ENCODE measurements around the gene EXOG.
A peak's percentile ranks its signal among the peaks of the same experiment; 100 is the strongest.

Gene EXOG, protein sequence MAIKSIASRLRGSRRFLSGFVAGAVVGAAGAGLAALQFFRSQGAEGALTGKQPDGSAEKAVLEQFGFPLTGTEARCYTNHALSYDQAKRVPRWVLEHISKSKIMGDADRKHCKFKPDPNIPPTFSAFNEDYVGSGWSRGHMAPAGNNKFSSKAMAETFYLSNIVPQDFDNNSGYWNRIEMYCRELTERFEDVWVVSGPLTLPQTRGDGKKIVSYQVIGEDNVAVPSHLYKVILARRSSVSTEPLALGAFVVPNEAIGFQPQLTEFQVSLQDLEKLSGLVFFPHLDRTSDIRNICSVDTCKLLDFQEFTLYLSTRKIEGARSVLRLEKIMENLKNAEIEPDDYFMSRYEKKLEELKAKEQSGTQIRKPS

DNA sequence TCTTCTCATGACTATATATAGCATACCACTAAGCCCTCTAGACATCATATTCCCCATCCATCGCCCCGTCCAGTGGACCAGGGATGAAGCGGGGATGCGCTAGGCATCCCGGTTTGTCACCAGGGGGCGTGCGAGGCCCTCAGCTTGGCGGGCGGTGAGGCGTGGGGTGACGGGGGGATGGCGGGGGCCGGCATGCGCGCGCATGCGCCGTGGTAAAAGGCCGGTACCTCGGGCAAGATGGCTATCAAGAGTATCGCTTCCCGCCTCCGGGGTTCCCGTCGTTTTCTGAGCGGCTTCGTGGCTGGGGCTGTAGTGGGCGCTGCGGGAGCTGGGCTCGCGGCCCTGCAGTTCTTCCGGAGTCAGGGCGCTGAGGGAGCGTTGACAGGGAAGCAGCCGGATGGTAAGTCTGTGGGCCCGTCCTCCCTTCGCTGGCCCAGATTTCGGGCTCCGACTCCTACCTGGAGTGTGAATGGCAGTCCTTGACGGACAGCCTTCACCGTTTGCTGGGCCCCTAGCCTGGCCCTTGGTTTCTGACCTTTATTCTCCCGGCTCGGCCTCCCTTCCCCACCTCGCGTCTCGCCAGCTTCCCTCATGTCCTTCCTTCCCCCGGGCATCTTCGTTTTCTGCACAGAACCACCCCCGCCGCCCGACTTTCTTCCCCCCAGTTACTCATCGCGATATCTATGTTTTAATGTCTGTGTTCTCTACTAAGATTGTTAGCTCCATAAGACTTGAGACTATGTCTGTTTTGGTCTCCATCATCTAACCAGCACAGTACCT lies at the start of gene EXOG:
TSS of gene EXOG (plus strand) at position 210 of the 780 bp plus-strand sequence. CDS start at position 238, 28 bp downstream.
- peak; percentile 91 for DNase-seq (ENCODE audit: low read depth)

DNA sequence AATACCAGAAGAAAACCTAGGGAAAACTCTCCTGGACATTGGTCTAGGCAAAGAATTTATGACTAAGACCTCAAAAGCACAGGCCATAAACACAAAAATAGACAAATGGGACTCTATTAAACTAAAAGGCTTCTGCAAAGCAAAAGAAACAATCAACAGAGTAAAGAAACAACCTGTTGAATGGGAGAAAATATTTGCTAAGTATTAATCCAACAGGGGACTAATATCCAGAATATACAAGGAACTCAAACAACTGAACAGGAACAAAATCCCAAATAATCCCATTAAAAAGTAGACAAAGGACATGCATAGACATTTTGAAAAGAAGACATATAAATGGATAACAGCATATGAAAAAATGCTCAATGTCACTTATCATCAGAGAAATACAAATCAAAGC lies 49.3 kb upstream of the EXOG start:
- no peak for DNase-seq (ENCODE audit: low read depth)

DNA sequence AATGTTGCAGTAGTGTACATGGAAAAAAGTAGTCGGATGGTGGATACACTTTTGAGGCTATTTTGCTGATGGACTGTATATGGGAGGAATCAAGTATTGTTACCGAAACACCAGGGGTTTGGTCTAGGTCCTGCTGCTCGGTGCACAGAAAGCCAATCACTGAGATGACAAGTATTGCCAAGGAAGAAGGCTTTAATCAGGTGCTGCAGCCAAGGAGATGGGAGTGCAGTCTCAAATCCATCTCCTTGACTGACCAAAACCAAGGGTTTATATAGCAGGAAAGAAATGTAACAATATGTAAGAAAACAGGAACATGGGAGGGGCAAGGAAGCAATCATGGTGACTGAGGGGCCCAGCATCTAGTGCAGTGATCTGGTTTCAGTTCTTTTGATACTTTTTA lies 45.3 kb upstream of the EXOG start:
- no peak for DNase-seq (ENCODE audit: low read depth)

DNA sequence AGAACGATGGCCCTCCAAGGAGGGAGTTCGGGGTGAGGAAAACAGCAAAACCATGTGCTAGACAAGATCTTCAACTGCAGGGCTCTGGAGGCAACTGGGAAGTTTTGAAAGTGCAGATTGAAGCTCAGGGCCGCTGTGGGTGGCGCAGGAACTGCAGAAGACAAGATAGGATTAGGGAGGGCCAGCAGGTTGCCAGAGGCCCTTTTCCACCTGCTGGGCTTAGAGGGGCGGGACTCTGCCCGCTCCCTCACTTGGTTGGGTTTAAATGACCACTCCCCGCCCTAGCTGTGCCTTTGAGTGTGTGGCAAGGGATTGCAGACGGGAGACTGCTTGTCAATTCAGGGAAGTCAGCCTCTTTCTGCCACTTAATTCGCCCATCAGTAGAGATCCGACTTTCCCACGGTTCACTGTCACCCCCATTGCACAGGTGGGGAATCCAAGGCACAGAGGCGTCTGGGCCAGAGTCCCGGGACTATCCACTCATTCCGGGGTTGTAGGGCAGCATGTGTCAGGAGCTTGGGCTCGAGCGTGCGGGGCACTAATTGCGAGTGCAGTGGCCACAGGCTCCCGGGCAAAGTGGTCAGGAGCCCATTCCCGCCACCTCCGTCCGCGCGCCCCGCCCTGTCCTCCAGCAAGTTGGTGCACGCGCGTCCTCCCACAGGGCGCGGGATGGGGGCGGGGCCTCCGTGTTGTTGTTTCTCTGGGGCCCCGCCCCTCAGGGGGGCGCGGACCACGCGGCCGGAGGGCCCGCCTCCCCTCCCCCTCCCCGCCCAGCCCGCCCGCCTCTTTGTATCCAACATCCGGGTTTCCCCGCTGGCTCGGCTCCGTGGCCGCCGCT lies 42.8 kb upstream of the EXOG start, which contains the start of gene ACVR2B:
TSS of gene ACVR2B (plus strand) at position 816 of the 838 bp plus-strand sequence. CDS start 433 bp downstream, outside the sequence.
- DNase-seq (ENCODE audit: low read depth), result peak; percentile 82

DNA sequence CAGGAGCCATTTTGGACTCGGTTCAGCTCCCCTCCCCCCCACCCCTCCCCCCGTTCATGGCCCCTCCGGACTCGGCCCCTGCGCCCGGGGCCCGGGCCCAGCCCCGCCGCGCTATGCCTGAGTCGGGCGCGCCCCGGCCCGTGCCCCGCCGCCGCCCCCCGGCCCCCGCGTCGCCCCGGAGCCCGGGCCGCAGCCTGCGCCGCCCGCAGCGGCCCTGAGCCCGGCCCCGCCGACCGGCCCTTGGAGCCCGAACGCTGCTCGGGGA lies 42.3 kb upstream of the EXOG start:
- no peak for DNase-seq (ENCODE audit: low read depth)

DNA sequence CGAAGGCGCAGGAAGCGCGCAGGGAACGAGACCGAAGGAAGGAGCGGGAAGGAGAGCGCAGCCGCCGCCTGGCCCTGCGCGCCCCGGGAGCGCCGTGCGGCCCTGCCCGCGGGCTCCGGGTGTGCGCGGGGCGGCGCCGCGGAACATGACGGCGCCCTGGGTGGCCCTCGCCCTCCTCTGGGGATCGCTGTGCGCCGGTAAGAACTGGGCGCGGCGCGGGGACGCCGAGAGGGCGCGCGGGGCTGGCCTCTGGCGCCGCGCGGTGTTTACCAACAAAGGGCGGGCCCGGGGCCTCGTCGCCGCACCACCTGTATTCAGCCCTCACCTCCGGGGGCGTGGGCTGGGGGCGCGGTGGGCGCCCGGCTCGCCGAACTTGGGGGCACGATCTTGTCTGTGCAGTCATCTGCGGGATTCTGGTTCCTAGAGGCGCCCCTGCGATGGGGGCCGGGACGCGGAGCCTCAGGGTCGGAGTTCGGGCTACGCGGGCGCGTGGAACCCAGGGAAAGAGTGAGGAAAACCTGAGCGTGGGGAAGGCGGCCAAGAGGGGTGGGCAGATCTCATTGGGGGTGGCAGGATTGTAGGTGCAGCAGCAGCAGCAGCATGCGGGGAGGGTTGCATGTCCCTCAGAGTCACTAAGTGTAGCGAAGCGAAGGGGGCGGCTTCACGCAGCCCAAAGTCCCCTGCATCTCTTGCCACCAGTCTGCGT lies 41.8 kb upstream of the EXOG start:
- DNase-seq (ENCODE audit: low read depth), result peak; percentile 45

DNA sequence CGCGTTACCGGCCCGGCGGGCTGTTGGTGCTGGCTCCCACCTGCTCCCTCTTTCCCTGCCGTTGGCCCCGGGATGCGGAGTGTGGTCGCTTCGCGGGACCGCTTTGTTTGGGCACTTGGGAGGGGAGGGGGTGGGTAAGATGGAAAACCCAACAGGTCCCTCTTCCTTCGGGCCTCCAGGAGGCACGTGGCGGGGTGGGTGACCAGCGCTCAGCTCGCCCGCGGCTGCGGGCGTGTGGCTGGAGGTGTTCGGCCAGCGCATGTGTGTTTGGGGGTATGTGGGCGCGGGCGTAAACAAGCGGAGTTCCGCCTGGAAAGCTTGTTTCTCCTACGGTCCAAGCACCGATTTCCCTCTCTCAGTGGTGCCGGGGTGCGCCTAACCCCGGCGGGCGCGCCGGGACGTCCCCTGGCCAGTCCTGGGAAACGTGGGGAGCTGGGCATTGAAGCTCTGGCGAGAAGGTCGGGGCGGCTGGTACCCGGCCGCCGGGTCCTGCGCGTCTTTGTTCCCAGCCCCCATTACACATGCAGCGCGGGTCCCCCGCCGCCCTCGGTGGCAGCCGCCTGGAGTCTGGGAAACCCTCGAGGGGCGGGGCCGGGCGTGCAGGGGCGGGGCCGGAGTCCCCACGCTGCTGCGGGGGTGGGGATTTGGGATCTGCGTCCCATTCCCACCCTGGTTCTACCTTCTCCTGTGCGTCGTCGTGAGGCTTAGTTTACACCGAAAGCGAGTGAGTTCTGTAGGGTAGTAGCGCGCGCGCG lies 41.1 kb upstream of the EXOG start:
- DNase-seq (ENCODE audit: low read depth), result peak; percentile 63

DNA sequence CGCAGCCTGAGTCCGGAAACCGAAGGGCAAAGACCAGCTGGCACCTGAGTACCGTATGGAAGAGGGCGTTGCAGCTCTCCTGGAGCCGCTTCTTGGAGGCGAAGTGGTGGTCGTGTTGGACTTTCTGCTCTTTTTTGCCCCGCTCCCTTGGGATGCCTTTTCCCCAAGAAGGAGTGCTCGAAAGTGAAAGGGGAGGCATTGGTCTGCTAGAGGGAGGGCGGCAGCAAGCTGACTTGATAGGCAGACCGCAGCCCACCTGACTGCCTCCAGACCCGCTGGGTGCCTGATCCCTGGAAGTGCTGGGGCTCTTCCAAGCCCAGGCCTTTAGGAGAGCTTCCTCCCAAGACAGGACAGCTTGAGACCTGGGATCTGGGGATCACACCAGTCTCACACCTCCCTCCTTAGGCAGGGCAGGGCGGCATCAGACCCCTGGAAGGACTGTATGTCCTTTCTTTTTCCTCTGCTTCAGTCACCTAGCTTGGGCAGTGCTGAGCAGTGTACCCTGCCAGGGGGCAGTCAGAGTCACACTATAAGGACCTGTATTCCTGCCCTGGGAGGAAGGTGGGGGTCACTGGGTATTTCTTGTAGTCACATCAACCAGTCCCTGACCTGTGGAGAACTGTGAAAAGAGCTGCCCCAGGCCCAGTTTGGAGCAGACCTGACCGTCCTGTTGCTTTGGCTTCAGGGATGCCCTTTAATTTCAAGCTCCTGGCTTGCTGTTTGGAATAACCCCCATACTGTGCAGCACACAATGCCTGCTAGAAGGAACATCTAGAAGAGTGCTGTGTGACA lies 40.3 kb upstream of the EXOG start:
- DNase-seq (ENCODE audit: low read depth), result no peak

DNA sequence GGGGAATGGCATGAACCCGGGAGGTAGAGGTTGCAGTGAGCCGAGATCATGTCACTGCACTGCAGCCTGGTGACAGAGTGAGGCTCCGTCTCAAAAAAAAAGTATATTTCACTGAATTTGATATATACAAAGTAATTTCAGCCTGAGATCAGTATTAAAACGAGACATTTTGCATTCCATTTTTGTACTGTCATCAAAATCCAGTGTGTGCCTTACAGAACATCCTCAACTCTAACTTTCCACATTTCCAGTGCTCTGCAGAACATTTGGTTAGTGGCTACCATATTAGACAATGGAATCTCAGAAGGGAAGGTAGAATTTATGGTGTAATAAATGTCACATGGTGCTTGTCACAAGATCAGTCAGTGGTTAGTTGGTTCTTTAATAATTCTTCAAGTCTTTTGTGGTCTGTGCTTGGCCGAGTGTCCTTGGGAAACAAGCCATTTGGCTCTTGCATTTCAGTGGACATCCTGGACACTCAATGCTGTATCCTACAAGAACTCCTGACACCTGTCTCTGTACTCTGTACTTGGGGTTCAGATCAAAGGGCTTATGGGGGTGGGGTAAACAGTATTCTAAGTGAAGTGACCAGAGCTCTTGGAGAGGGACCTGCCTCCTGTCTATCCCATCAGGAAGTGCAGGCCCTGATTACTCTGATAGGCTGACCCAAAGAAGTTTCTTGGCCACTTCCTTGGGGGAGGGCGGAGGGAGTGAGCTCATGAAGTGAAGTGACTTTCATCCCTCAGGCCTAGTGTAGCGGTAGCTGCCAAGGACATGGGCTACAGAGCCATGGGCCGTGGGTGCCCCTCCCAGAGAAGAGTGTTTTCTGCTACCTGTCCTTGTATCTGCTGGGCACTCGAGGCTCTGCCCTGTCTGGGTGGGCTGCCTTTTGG lies 38.8 kb upstream of the EXOG start:
- DNase-seq (ENCODE audit: low read depth), result no peak

DNA sequence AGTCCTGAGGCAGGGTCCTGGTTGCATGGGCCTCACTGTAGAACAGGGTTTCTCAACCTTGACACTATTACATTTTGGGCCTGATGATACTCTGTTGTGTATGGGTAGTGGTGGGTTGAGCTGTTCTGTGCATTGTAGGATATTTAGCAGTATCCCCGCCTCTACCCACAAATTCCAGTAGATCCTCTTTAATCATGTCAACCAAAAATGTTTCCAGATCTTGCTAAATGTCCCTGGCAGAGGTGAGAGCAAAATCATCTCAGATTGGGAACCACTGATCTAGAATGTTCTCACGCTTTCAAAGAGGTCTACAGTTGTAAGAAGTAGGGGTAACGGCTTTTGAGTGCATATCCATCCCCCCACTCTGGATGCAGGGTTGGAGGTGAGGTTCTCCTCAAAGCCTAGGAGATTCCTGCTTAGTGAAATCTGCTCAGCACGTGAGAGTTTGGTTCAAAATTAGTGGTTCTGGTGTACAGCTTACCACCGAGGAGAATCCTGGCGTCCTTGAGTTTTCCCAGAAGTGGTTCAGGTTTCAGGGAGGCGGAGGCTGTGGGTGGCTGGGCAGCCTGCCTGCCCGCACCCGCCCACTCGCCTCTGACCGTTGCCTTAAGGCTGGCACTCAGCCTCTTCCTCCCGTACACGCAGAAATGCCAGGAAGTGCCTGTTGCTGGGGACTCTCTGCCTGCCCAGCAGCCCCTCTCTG lies 37.2 kb upstream of the EXOG start:
- no peak for DNase-seq (ENCODE audit: low read depth)

DNA sequence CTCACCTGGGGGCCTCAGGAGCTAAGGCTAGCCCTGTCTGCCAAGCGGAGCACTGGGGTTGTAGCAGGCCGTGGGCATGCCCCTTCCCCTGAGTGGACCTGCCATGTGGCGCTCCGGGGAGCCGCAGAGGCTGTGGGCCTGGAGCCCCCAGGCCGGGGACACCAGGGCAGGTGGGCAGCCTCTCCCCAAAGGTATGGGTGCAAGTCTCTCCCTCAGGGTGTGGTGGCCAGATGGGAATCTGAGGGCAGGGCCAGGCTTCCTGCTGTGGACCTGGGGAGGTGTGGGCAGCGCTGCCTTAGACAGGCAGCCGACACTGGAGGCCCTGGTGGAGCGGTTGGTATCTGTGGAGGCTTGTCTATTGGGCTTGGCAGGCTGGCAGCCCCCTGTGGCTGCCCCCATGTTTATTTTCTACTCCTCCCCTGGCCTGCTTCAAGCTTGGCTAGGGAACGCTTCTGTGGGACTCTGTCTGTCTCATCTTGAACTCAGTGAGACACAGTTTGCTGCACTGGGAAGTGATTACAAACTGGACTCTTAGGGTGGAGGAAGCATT lies 36.6 kb upstream of the EXOG start:
- DNase-seq (ENCODE audit: low read depth), result no peak

DNA sequence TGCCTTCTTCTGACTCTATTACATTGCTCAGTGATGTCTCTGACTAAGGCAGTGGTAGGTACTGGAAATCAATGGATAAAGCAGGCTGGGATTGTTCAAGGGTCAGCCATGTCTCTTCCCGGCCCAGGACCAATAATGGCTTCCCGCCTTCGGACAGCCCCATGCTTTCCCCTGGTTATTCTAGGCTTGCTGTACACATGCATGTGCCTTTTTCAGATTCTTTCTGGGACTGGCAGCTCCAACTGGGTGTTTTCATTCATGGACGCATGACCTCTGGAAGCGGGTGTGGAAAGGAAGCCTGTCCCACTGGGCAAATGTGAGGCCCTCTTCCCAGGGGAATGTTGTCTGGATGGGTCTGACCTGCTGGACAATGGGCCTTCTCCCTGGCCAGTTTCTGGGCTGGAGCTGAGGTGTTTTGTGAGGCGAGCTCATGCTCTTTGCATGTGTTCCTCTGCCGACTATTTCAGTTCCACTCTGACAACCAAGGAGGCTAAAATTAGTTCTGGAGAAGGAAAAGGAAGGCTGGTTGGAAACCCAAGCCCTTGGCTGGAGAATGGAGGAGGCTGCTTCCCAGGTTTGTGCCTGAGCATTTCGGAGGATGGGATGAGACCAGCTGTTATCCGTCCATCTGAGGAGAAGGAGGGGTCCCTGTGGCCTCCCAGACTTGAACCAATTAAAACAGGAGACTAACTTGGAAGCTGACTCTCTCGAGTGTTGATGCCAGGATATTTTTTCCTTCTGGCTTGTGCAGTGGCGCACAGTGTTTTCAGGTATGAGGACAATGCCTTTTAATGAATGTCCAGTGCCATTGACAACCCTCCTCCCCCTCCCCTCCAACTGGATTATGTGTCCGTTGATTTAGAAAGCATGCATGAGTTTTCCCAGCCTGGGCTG lies 35.5 kb upstream of the EXOG start:
- DNase-seq (ENCODE audit: low read depth), result no peak

DNA sequence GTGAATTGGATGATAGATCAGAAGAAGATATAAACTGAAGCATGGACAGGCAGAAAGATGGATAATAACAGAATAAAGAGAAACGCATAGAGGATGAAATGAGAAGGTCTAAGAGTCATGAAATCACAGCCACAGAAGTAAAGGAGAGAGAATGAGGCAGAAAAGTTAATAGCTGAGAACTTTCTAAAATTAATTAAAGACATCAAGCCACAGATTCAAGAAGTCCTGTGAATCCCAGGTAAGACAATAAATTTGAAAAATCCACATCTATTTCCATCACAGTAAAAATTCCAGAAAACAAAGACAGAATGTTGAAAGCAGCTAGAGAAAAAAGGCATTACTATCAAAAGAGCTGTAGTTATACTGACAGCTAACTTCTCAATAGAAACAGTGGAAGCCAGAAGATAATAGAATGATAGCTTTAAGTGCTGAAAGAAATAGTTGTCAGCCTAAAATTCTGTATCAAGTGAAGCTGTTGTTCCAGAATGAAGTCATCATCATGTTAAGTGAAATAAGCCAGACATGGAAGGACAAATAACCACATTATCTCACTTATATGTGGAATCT lies 30.5 kb upstream of the EXOG start:
- no peak for DNase-seq (ENCODE audit: low read depth)

DNA sequence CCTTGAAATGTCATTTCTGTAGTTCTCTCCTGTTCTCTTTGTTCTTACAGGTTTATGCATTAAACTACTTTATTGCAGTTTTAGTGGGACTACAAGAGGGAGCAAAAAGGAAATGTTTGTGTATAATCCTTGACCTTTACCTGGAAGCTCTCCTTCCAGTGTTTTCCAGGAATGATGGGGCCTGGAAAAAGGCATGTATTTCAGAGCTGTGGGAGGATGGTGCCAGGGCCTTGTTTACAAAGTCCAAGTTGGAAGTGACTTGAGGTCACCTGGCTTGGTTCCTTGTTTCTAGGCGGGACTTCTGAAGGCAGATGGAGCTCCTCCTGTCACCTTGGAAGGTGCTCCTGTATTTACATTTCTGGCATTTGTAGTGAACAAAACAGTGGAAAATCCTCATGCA lies 27.4 kb upstream of the EXOG start:
- DNase-seq (ENCODE audit: low read depth), result no peak

DNA sequence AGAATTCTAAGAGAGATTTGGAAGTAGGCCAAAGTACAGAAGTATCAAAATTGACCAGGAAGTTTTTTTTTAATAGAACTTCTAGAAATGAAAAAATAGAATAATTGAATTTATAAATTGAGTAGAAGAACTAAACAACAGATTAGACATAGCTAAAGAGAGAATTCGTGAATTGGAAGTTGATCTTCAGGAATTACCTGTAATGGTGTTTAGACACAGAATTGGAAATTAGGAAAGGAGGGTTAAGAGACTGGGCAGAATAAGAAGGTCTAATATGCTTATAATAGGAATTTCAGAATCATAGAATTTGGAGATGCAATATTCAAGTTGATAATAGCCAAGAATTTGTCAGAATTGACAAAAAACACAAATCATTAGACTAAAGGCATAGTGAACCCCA lies 26.3 kb upstream of the EXOG start:
- no peak for DNase-seq (ENCODE audit: low read depth)

DNA sequence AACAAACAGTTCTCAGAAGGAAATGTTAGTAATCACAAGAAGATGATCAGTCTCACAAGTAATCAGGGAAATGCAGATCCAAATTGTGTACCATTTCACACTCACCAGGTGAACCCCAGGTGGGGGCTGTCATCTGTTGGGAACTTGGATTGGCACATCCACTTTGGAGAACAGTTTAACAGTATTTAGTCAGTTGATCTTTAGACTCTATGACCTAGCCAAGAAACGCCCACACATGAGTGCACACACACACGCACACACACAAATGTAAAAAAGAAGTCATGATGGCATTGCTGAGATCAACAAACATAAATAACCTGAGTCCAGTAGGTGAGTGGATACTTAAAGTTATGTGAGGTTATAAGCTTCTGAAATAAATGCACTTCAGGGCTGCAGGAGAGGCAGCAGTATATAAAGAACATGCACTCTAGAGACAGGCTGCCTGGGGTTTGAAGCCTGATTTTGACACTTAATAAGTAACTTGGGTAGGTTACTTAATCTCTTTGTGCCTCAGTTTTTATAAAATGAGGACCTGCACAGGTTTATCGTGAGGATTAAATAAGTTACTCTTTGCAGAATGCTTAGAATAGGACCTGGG lies 24.8 kb upstream of the EXOG start:
- no peak for DNase-seq (ENCODE audit: low read depth)

DNA sequence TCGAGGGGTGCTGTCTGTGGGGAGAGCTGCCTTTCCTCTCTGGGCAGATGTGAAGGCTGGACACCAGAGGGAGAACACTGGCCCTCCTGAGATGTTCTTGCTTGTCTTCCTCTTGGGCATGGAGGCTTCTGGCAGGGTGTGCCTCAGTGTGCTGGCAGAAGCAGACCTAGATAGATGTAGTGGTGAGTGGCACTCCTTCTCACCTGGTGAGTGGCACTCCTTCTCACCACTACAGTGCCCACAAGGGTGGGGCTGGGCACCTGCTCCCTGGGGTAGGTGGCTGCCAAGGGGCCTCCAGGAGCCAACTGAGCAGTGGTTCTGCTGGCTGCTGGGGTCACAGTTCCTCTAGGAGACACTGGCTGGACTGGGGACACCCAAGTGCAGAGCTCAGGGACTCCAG lies 23.8 kb upstream of the EXOG start:
- no peak for DNase-seq (ENCODE audit: low read depth)

Measured in ELR (cell line).